Endometrium (tissue), 2 donors: ENCODE measurements around the gene DUSP23.

Source experiments
- FAIRE-seq: peaks from 2 replicates; lab custom pipeline; 2012; peaks lifted over from hg19 to GRCh38; lab: Jason Lieb, UNC
- donor health status: control.
- donor health status: control.

The DUSP23 gene

GRCh38 chr1:159780583-159781582, at the start of gene DUSP23:
Gene DUSP23 (plus strand): TSS chr1:159780962. CDS start chr1:159781101, 139 bp downstream.
- FAIRE-seq, result peak; percentile 99

- FAIRE-seq, result no peak
Measured at GRCh38 chr1:159737238-159737916, 43.4 kb upstream of the DUSP23 start.

- FAIRE-seq, result no peak
Measured at GRCh38 chr1:159743651-159744410, 36.9 kb upstream of the DUSP23 start.

GRCh38 chr1:159746666-159747065, 34.1 kb upstream of the DUSP23 start:
- FAIRE-seq, result no peak

GRCh38 chr1:159748370-159748769, 32.4 kb upstream of the DUSP23 start:
- no peak for FAIRE-seq

DNA sequence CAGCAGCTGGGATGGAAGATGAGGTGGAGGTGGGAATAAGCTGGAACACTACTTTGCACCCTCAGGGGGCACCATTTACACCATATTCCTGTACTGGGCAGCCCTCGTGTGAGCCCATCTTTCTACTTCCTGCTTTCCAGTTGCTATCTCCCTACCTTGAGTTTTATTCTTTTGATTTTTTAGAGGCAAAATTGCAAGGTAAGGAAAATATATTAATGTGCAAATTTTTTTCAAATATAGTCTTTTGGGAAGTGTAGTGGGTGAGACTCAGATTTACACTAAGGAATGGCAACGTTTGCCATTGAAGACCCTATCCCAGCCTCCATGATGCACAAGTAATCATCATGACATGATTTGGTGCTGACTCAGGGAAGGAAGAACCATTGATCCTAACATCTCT, 31.1 kb upstream of the DUSP23 start:
- FAIRE-seq, result no peak

GRCh38 chr1:159750621-159751020, 30.1 kb upstream of the DUSP23 start:
- no peak for FAIRE-seq

- no peak for FAIRE-seq
Measured at GRCh38 chr1:159751031-159751430, 29.7 kb upstream of the DUSP23 start.

- FAIRE-seq, result no peak
Measured at GRCh38 chr1:159752135-159752580, 28.6 kb upstream of the DUSP23 start.

GRCh38 chr1:159753386-159753785, 27.4 kb upstream of the DUSP23 start:
- FAIRE-seq, result no peak

- FAIRE-seq, result no peak
Measured at GRCh38 chr1:159755451-159756007, 25.2 kb upstream of the DUSP23 start.

DNA sequence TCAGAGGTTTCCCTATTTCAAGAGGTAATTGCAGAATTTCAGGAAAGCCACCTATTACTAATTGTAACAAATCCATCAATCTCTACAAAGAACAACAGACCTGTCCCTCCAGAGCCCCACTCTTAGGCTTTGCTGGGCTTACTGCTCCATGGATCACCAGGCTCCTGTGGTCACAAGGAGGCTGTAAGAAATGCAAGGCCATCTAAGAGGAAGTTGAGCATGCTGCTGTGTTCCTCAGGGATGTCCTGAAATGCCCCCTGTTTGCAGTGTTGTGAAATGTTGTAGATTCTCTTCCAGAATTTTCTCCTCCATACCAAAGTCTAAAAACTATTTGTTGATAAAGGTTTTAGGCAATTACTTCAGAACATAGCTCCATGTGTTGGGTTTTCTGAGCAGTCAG, 24.4 kb upstream of the DUSP23 start:
- no peak for FAIRE-seq

- no peak for FAIRE-seq
Measured at GRCh38 chr1:159763686-159764085, 17.1 kb upstream of the DUSP23 start.

DNA sequence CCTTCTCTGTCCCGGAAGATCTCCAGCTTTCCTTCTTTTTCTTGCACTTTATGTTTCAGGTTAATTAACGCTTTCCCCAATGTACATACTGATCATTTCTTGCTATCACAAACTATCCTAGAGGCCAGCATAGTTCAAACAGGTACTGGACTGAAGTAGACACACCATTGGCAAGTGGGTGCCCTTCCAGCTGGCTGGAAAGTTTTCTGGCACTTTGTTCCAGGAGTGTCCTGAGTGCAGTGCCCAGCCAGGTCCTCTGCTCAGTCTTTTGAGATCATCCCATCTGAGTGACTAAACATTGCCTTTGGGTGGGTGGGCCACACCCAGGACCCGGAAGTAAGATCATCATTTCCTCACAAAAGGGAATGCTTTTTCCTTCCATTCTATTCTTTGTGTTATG, 15.0 kb upstream of the DUSP23 start:
- FAIRE-seq, result no peak

DNA sequence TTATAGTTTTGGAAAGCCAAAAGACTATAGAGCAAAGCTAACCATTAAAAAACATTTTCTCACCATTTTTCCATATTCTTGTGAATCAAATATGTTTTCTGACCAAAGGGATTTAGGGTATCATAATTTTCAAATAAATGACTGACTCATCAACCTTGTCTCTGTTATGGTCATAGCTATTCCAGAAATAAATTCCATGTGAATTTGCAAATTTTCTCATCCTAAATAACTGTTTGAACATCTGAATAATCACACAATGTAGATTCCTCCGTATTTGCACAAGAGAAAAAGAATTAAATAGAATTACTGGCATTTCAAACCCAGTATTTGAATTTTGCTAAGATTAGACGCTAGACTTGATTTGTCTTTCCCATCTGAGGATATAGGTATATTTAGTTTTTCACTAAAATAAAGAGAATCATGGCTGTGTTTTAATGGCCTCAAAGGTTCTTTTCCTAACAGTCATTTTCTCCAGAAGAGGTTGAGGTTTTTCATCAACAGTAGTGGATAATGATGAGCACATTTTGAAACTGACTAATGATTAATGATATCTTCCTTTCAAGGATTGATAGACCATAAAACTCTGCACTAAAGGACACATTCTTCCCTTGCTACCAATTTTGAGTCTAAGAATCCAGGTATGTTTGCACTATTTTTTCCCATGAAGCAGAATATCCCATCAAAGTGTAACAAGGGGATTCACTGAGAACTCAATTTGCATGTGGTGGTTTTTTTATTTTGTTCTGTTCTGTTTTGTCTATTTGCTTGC, 9.5 kb upstream of the DUSP23 start:
- FAIRE-seq, result no peak

DNA sequence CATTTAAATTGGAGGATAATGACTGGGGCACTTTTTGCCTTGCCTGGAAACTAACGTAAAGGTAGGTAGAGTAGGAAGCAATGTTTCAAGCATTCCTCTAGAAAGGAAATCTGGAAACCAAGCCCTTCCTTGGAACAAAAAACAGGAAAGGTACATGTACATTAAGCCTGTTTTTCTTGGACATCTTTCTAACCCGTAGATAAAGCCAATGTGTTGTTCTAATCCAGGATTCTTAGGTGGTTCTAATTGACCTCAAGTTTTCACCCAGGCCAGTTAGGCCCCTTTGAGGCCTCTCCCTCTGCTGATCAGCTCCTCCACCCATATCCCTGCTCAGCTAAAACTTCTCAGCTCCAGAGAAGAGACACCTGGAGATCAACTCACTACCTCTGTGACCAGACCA, 6.3 kb upstream of the DUSP23 start:
- no peak for FAIRE-seq

- FAIRE-seq, result no peak
Measured at GRCh38 chr1:159775716-159776115, 5.0 kb upstream of the DUSP23 start.

DNA sequence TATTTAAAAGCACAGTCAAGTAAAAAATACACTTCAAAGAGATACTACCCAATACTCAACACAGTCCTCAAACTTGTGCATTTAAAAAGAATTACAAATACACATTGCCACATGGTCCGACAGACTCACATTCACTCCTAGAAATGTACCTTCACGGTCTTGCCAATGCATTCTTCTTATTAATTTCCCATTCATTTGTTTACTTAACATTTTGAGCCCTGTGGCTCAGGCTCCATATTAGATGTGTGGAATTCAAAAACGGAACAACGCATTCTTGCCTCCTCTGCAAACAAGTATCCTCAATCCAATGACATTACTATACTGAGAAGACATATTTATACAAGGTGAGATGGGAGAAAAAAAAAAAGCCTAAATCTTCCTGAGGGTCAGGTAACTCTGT, 2.5 kb upstream of the DUSP23 start:
- no peak for FAIRE-seq

DNA sequence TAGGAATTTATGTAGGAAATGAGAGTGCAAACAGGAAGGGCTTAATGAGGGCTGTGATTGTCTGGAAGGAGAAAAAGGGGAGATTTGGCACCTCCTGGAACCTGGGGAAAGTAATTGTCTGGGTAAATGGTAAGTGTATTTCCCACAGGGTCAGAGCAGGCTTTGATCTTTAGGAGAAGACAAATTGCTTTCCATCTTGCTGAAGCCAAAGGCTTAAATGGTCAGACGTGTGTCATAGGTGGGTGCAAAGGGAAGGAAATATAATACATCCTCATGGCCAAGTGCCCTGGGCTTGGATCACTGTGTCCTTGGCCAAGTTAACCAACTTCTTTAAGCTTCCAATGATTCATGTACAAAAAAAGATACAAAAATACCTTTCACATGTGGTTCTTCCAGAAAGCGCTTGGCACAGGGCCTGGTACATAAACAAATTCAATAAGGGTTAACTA, 1.3 kb upstream of the DUSP23 start:
- no peak for FAIRE-seq

GRCh38 chr1:159781992-159782391, 1.2 kb downstream of the DUSP23 start:
- FAIRE-seq, result no peak

DNA sequence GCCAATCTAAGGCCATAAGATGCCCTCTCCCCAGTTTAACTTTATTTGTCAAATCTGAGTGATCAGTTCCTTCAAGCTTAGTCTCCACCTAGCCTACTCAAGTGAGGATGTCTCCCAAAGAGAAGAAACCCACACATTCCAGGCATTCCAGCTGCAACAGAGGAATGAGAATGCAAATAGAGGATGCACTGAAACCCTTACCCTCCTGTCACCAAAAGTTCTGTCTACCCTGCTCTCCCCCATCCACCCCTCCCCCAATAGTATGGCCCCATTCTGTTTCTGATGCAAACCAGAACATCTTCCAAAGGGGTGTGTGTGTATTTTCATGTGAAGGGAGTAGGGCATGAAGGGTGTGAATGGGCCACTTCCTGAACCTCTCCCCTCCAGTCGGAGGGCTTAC, 3.0 kb downstream of the DUSP23 start:
- no peak for FAIRE-seq
